Liver (tissue), 3 donors: Measurements from ENCODE around the gene ARF5.

Source experiments
- ATF3 ChIP-seq: IDR thresholded peaks from 2 replicates; pipeline ENCODE4 v1.6.1; 2016; ENCODE audit warnings: antibody characterized with exemption
- CTCF ChIP-seq: fragments of 150-350 bp; IDR thresholded peaks from 2 replicates; pipeline ENCODE4 v1.5.1; 2017; ENCODE audit warnings: improper control_type of control experiment, low read depth, low read length; ENCODE audit not compliant: missing input control
- EGR1 ChIP-seq, 2 donors: IDR thresholded peaks; 2 replicates each; pipeline ENCODE4 v1.6.1; 2016 to 2018; ENCODE audit warnings: antibody characterized with exemption in 2 of 2, low read depth in 2 of 2
- GABPA ChIP-seq, 2 donors: IDR thresholded peaks in 1 of 2; conservative IDR thresholded peaks in 1 of 2; 2 replicates each; pipeline ENCODE4 v1.6.1; 2016; ENCODE audit warnings: antibody characterized with exemption in 2 of 2, mild to moderate bottlenecking in 1 of 2, moderate library complexity in 1 of 2
- JUND ChIP-seq, 2 donors: IDR thresholded peaks; 2 replicates each; pipeline ENCODE4 v1.6.1; 2016; ENCODE audit warnings: antibody characterized with exemption in 2 of 2
- MAX ChIP-seq: IDR thresholded peaks from 2 replicates; pipeline ENCODE4 v1.6.1; 2016; ENCODE audit warnings: antibody characterized with exemption
- RAD21 ChIP-seq, 2 donors: IDR thresholded peaks; 2 replicates each; pipeline ENCODE4 v1.6.1; 2016; ENCODE audit warnings: antibody characterized with exemption in 2 of 2, mild to moderate bottlenecking in 2 of 2
- TAF1 ChIP-seq: conservative IDR thresholded peaks from 2 replicates; pipeline ENCODE4 v1.6.1; 2016; ENCODE audit warnings: antibody characterized with exemption, mild to moderate bottlenecking
- donor health status: healthy.
- donor health status: healthy.

GRCh38 chr7:127591591-127591990 lies 3.4 kb downstream of the ARF5 start:
- TF ChIP-seq CTCF (no peak), MAX (no peak), TAF1 (no peak), EGR1 (IDR thresholded peaks at IDR 0.05; ENCODE audit: low read depth in 2 of 2) (no peak), JUND (IDR thresholded peaks at IDR 0.05) (no peak), RAD21 (IDR thresholded peaks at IDR 0.05) (no peak), ATF3 (no peak), GABPA (IDR thresholded peaks at IDR 0.05 in 1 of 2, conservative IDR thresholded peaks at IDR 0.05 in 1 of 2) (no peak)
